Measurements from ENCODE around the gene OSBPL10.
"Not testable (repeated sequence)": the region's sequence is repeated elsewhere in the genome, so short reads cannot be mapped to it uniquely, and the experiment has no call there.

The OSBPL10 gene

GRCh38 chr3:31878231-31878838, 102.7 kb downstream of the OSBPL10 start:
- no peak for FAIRE-seq
- TF ChIP-seq SPI1 (IDR thresholded peaks at IDR 0.05; ENCODE audit: low read depth, low read length) (no peak), POLR2AphosphoS5 (IDR thresholded peaks at IDR 0.05; ENCODE audit: low read depth, low read length) (no peak), PAX5 (IDR thresholded peaks at IDR 0.05; ENCODE audit: insufficient read depth, low read length, severe bottlenecking) (no peak), TAF1 (IDR thresholded peaks at IDR 0.05; ENCODE audit: low read depth, low read length) (no peak), POU2F2 (IDR thresholded peaks at IDR 0.05; ENCODE audit: low read depth, low read length) (no peak), POLR2A (IDR thresholded peaks at IDR 0.05; ENCODE audit: low read depth, low read length) (no peak)
- no peak for DNase-seq (ENCODE audit: insufficient read length, low spot score)

- no peak for FAIRE-seq
- TF ChIP-seq SPI1 (IDR thresholded peaks at IDR 0.05; ENCODE audit: low read depth, low read length), result no peak
- no peak for TF ChIP-seq PAX5 (IDR thresholded peaks at IDR 0.05; ENCODE audit: insufficient read depth, low read length, severe bottlenecking)
- no peak for TF ChIP-seq POLR2A (IDR thresholded peaks at IDR 0.05; ENCODE audit: low read depth, low read length)
- TF ChIP-seq POU2F2 (IDR thresholded peaks at IDR 0.05; ENCODE audit: low read depth, low read length), result no peak
- TF ChIP-seq POLR2AphosphoS5 (IDR thresholded peaks at IDR 0.05; ENCODE audit: low read depth, low read length), result no peak
- no peak for TF ChIP-seq TAF1 (IDR thresholded peaks at IDR 0.05; ENCODE audit: low read depth, low read length)
- no peak for DNase-seq (ENCODE audit: insufficient read length, low spot score)
Measured at GRCh38 chr3:31876331-31876730, 104.7 kb downstream of the OSBPL10 start.

GRCh38 chr3:31875437-31875836, 105.6 kb downstream of the OSBPL10 start:
- TF ChIP-seq POLR2A (IDR thresholded peaks at IDR 0.05; ENCODE audit: low read depth, low read length) (no peak), PAX5 (IDR thresholded peaks at IDR 0.05; ENCODE audit: insufficient read depth, low read length, severe bottlenecking) (no peak), POLR2AphosphoS5 (IDR thresholded peaks at IDR 0.05; ENCODE audit: low read depth, low read length) (no peak), POU2F2 (IDR thresholded peaks at IDR 0.05; ENCODE audit: low read depth, low read length) (no peak), TAF1 (IDR thresholded peaks at IDR 0.05; ENCODE audit: low read depth, low read length) (no peak), SPI1 (IDR thresholded peaks at IDR 0.05; ENCODE audit: low read depth, low read length) (no peak)
- no peak for FAIRE-seq
- DNase-seq (ENCODE audit: insufficient read length, low spot score), result no peak

- DNase-seq (ENCODE audit: insufficient read length, low spot score) (no peak), FAIRE-seq (no peak)
- TF ChIP-seq POLR2A (IDR thresholded peaks at IDR 0.05; ENCODE audit: low read depth, low read length) (no peak), POLR2AphosphoS5 (IDR thresholded peaks at IDR 0.05; ENCODE audit: low read depth, low read length) (no peak), PAX5 (IDR thresholded peaks at IDR 0.05; ENCODE audit: insufficient read depth, low read length, severe bottlenecking) (no peak), POU2F2 (IDR thresholded peaks at IDR 0.05; ENCODE audit: low read depth, low read length) (no peak), SPI1 (IDR thresholded peaks at IDR 0.05; ENCODE audit: low read depth, low read length) (no peak), TAF1 (IDR thresholded peaks at IDR 0.05; ENCODE audit: low read depth, low read length) (no peak)
Measured at GRCh38 chr3:31873254-31873820, 107.7 kb downstream of the OSBPL10 start.

GRCh38 chr3:31871939-31872507, 109.0 kb downstream of the OSBPL10 start:
- no peak for TF ChIP-seq POLR2A (IDR thresholded peaks at IDR 0.05; ENCODE audit: low read depth, low read length)
- TF ChIP-seq POU2F2 (IDR thresholded peaks at IDR 0.05; ENCODE audit: low read depth, low read length), result no peak
- TF ChIP-seq SPI1 (IDR thresholded peaks at IDR 0.05; ENCODE audit: low read depth, low read length), result no peak
- no peak for TF ChIP-seq POLR2AphosphoS5 (IDR thresholded peaks at IDR 0.05; ENCODE audit: low read depth, low read length)
- no peak for TF ChIP-seq TAF1 (IDR thresholded peaks at IDR 0.05; ENCODE audit: low read depth, low read length)
- TF ChIP-seq PAX5 (IDR thresholded peaks at IDR 0.05; ENCODE audit: insufficient read depth, low read length, severe bottlenecking), result no peak
- FAIRE-seq (no peak), DNase-seq (ENCODE audit: insufficient read length, low spot score) (no peak)

GRCh38 chr3:31870111-31870510, 111.0 kb downstream of the OSBPL10 start:
- DNase-seq (ENCODE audit: insufficient read length, low spot score); FAIRE-seq: not testable (repeated sequence)

- FAIRE-seq, result no peak
Measured at GRCh38 chr3:31868236-31868635, 112.8 kb downstream of the OSBPL10 start.

GRCh38 chr3:31862666-31863279, 118.3 kb downstream of the OSBPL10 start:
- FAIRE-seq (no peak), DNase-seq (ENCODE audit: insufficient read length, low spot score) (no peak)
- no peak for TF ChIP-seq POU2F2 (IDR thresholded peaks at IDR 0.05; ENCODE audit: low read depth, low read length)
- TF ChIP-seq POLR2A (IDR thresholded peaks at IDR 0.05; ENCODE audit: low read depth, low read length), result no peak
- no peak for TF ChIP-seq SPI1 (IDR thresholded peaks at IDR 0.05; ENCODE audit: low read depth, low read length)
- TF ChIP-seq TAF1 (IDR thresholded peaks at IDR 0.05; ENCODE audit: low read depth, low read length), result no peak
- no peak for TF ChIP-seq PAX5 (IDR thresholded peaks at IDR 0.05; ENCODE audit: insufficient read depth, low read length, severe bottlenecking)
- no peak for TF ChIP-seq POLR2AphosphoS5 (IDR thresholded peaks at IDR 0.05; ENCODE audit: low read depth, low read length)

More at GRCh38 chr3:31868236-31868635, 112.8 kb downstream of the OSBPL10 start:
- no peak for DNase-seq (ENCODE audit: insufficient read length, low spot score)
- no peak for TF ChIP-seq TAF1 (IDR thresholded peaks at IDR 0.05; ENCODE audit: low read depth, low read length)
- TF ChIP-seq POLR2AphosphoS5 (IDR thresholded peaks at IDR 0.05; ENCODE audit: low read depth, low read length), result no peak

- no peak for TF ChIP-seq SPI1 (IDR thresholded peaks at IDR 0.05; ENCODE audit: low read depth, low read length)
- TF ChIP-seq TAF1 (IDR thresholded peaks at IDR 0.05; ENCODE audit: low read depth, low read length), result no peak
- TF ChIP-seq POLR2A (IDR thresholded peaks at IDR 0.05; ENCODE audit: low read depth, low read length), result no peak
- no peak for TF ChIP-seq POU2F2 (IDR thresholded peaks at IDR 0.05; ENCODE audit: low read depth, low read length)
- FAIRE-seq (no peak), DNase-seq (ENCODE audit: insufficient read length, low spot score) (no peak)
Measured at GRCh38 chr3:31861826-31862225, 119.2 kb downstream of the OSBPL10 start.

GRCh38 chr3:31860642-31861041, 120.4 kb downstream of the OSBPL10 start:
- not testable (repeated sequence) for FAIRE-seq; DNase-seq (ENCODE audit: insufficient read length, low spot score)
